ENCODE data around the gene NR1I3. TPM values are rescaled to one million over a fixed set of nuclear protein-coding genes. Genes with fewer than 3 reads are reported as not detected.

Gene NR1I3
- total and polyA plus RNA-seq, 2 experiments from 2014 or later = 0.50 TPM; not detected in 1

- TF ChIP-seq NANOG (IDR thresholded peaks at IDR 0.05; ENCODE audit: borderline replicate concordance) (no peak), POLR2AphosphoS5 (IDR thresholded peaks at IDR 0.05; ENCODE audit: low read depth) (no peak), STAT1 (IDR thresholded peaks at IDR 0.05; ENCODE audit: unreplicated experiment) (no peak)
- TF ChIP-seq, protein P1, sequence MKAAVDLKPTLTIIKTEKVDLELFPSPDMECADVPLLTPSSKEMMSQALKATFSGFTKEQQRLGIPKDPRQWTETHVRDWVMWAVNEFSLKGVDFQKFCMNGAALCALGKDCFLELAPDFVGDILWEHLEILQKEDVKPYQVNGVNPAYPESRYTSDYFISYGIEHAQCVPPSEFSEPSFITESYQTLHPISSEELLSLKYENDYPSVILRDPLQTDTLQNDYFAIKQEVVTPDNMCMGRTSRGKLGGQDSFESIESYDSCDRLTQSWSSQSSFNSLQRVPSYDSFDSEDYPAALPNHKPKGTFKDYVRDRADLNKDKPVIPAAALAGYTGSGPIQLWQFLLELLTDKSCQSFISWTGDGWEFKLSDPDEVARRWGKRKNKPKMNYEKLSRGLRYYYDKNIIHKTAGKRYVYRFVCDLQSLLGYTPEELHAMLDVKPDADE (IDR thresholded peaks at IDR 0.05) = no peak
These were observed 14.0 kb downstream of the NR1I3 start (continued) for GRCh38 chr1:161223805-161224694.

- Histone ChIP-seq H3F3A (replicated peaks; ENCODE audit: low read depth) (no peaks in the 10 kb centered on the region), H3K79me2 (replicated peaks; ENCODE audit: insufficient read depth) (no peaks in the 10 kb centered on the region), H3K4me3 (no peak overlapping the region), H3K4me1 (ENCODE audit: insufficient read depth) (peaks cover 25% of the 10 kb centered on the region), H3K36me3 (ENCODE audit: insufficient read depth) (no peaks in the 10 kb centered on the region), H3K27me3 (ENCODE audit: insufficient read depth) (no peaks in the 10 kb centered on the region), H2AFZ (no peak overlapping the region), H4K20me1 (replicated peaks; ENCODE audit: insufficient read depth) (no peaks in the 10 kb centered on the region), H3K9me2 (ENCODE audit: insufficient read depth) (no peaks in the 10 kb centered on the region), H3K27ac (ENCODE audit: low read depth) (no peak overlapping the region), H3K4me2 (no peak overlapping the region)
- ATAC-seq (no peak), DNase-seq (ENCODE audit: low spot score) (no peak)
- Mint-ChIP-seq H3K27ac (no peak overlapping the region), H3K36me3 (ENCODE audit: low read depth) (no peaks in the 10 kb centered on the region), H3K4me3 (no peak overlapping the region), H3K4me1 (peaks cover 40% of the 10 kb centered on the region), H3K27me3 (ENCODE audit: insufficient read depth, low read depth, poor library complexity) (peaks cover 10% of the 10 kb centered on the region), H3K9me3 (no peaks in the 10 kb centered on the region)
- no peak for TF ChIP-seq JUNB (IDR thresholded peaks at IDR 0.05; ENCODE audit: unreplicated experiment)
These were observed 15.6 kb downstream of the NR1I3 start for GRCh38 chr1:161222175-161223019.

DNA sequence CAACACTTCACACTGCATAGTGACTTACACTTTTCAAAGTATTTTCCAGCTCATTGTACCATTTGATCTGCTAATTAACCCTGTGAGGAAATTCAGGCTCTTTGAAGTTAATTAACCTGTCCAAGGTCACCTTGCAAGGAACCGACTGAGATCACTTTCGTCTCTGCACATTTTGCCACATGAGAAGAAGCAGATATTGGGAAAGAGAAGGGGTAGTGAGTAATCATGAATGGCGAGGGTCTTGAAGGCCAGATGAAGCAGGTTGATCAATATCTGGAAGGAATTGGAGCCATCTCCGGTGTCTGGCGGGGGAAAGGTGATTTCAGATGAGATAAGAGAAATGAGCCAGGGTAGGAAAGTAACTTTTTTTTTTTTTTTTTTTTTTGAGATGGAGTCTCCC lies 18.0 kb downstream of the NR1I3 start:
- no peak overlapping the region for H3K4me2 ChIP-seq
- H3K27ac ChIP-seq (ENCODE audit: low read depth) = no peak overlapping the region
- Mint-ChIP-seq H3K27me3 (ENCODE audit: insufficient read depth, low read depth, poor library complexity) (peaks cover 15% of the 10 kb centered on the region), H3K4me1 (peaks cover 34% of the 10 kb centered on the region), H3K9me3 (no peaks in the 10 kb centered on the region; the same call in 2 of the 3 replicates), H3K27ac (no peak overlapping the region), H3K4me3 (no peak overlapping the region), H3K36me3 (ENCODE audit: low read depth) (peaks cover 4% of the 10 kb centered on the region; the same call in 2 of the 3 replicates)
- H3K79me2 ChIP-seq (replicated peaks; ENCODE audit: insufficient read depth) = no peaks in the 10 kb centered on the region
- H3K36me3 ChIP-seq (ENCODE audit: insufficient read depth) = no peaks in the 10 kb centered on the region
- no peaks in the 10 kb centered on the region for H3K9me2 ChIP-seq (ENCODE audit: insufficient read depth)
- H3F3A ChIP-seq (replicated peaks; ENCODE audit: low read depth) = 0 out of 2 replicates have a peak, but pooled peaks cover 3% of the 10 kb centered on the region
- H2AFZ ChIP-seq = no peak overlapping the region
- H3K27me3 ChIP-seq (ENCODE audit: insufficient read depth) = no peaks in the 10 kb centered on the region
- ATAC-seq = no peak
- peaks cover 22% of the 10 kb centered on the region for H3K4me1 ChIP-seq (ENCODE audit: insufficient read depth)
- DNase-seq (ENCODE audit: low spot score) = no peak
- H3K4me3 ChIP-seq = no peak overlapping the region
- no peaks in the 10 kb centered on the region for H4K20me1 ChIP-seq (replicated peaks; ENCODE audit: insufficient read depth)
- TF ChIP-seq CREB1 (CRISPR knock-in tag; IDR thresholded peaks at IDR 0.05; ENCODE audit: low read depth) (no peak), STAT1 (IDR thresholded peaks at IDR 0.05; ENCODE audit: unreplicated experiment) (no peak), ZNF331 (CRISPR knock-in tag; IDR thresholded peaks at IDR 0.05; ENCODE audit: low read depth) (no peak), JUNB (IDR thresholded peaks at IDR 0.05; ENCODE audit: unreplicated experiment) (no peak)
- TF ChIP-seq, protein P2, sequence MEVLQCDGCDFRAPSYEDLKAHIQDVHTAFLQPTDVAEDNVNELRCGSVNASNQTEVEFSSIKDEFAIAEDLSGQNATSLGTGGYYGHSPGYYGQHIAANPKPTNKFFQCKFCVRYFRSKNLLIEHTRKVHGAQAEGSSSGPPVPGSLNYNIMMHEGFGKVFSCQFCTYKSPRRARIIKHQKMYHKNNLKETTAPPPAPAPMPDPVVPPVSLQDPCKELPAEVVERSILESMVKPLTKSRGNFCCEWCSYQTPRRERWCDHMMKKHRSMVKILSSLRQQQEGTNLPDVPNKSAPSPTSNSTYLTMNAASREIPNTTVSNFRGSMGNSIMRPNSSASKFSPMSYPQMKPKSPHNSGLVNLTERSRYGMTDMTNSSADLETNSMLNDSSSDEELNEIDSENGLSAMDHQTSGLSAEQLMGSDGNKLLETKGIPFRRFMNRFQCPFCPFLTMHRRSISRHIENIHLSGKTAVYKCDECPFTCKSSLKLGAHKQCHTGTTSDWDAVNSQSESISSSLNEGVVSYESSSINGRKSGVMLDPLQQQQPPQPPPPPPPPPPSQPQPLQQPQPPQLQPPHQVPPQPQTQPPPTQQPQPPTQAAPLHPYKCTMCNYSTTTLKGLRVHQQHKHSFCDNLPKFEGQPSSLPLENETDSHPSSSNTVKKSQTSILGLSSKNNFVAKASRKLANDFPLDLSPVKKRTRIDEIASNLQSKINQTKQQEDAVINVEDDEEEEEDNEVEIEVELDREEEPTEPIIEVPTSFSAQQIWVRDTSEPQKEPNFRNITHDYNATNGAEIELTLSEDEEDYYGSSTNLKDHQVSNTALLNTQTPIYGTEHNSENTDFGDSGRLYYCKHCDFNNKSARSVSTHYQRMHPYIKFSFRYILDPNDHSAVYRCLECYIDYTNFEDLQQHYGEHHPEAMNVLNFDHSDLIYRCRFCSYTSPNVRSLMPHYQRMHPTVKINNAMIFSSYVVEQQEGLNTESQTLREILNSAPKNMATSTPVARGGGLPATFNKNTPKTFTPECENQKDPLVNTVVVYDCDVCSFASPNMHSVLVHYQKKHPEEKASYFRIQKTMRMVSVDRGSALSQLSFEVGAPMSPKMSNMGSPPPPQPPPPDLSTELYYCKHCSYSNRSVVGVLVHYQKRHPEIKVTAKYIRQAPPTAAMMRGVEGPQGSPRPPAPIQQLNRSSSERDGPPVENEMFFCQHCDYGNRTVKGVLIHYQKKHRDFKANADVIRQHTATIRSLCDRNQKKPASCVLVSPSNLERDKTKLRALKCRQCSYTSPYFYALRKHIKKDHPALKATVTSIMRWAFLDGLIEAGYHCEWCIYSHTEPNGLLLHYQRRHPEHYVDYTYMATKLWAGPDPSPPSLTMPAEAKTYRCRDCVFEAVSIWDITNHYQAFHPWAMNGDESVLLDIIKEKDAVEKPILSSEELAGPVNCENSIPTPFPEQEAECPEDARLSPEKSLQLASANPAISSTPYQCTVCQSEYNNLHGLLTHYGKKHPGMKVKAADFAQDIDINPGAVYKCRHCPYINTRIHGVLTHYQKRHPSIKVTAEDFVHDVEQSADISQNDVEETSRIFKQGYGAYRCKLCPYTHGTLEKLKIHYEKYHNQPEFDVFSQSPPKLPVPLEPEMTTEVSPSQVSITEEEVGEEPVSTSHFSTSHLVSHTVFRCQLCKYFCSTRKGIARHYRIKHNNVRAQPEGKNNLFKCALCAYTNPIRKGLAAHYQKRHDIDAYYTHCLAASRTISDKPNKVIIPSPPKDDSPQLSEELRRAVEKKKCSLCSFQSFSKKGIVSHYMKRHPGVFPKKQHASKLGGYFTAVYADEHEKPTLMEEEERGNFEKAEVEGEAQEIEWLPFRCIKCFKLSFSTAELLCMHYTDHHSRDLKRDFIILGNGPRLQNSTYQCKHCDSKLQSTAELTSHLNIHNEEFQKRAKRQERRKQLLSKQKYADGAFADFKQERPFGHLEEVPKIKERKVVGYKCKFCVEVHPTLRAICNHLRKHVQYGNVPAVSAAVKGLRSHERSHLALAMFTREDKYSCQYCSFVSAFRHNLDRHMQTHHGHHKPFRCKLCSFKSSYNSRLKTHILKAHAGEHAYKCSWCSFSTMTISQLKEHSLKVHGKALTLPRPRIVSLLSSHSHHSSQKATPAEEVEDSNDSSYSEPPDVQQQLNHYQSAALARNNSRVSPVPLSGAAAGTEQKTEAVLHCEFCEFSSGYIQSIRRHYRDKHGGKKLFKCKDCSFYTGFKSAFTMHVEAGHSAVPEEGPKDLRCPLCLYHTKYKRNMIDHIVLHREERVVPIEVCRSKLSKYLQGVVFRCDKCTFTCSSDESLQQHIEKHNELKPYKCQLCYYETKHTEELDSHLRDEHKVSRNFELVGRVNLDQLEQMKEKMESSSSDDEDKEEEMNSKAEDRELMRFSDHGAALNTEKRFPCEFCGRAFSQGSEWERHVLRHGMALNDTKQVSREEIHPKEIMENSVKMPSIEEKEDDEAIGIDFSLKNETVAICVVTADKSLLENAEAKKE (CRISPR knock-in tag; IDR thresholded peaks at IDR 0.05) = no peak

Measured in GM23338 (cell line).